ENCODE data around the gene SPATA33.
A peak's percentile ranks its signal among the peaks of the same experiment; 100 is the strongest.

SPATA33 gene

GRCh38 chr16:89706518-89707260 is 49.1 kb downstream of the SPATA33 start:
- Histone ChIP-seq H3K36me3 (no peaks in the 10 kb centered on the region), H3K9me3 (no peaks in the 10 kb centered on the region), H3K27me3 (no peaks in the 10 kb centered on the region), H3K4me1 (peaks cover 3% of the 10 kb centered on the region; the same call in 1 of the 2 replicates), H3K4me3 (ENCODE audit: low read depth, low read length) (peak overlapping the region; percentile 35)
- no peak for TF ChIP-seq CTCF (IDR thresholded peaks at IDR 0.05; ENCODE audit: low read depth, low read length)
- DNase-seq = no peak

GRCh38 chr16:89707695-89708094 is 50.1 kb downstream of the SPATA33 start:
- Histone ChIP-seq H3K9me3 (no peaks in the 10 kb centered on the region), H3K27me3 (no peaks in the 10 kb centered on the region), H3K4me1 (peaks cover 3% of the 10 kb centered on the region; the same call in 1 of the 2 replicates), H3K36me3 (no peaks in the 10 kb centered on the region), H3K4me3 (ENCODE audit: low read depth, low read length) (no peak overlapping the region)
- DNase-seq = no peak
- no peak for TF ChIP-seq CTCF (IDR thresholded peaks at IDR 0.05; ENCODE audit: low read depth, low read length)

GRCh38 chr16:89708481-89708931 is 50.9 kb downstream of the SPATA33 start:
- Histone ChIP-seq H3K9me3 (no peaks in the 10 kb centered on the region), H3K4me3 (ENCODE audit: low read depth, low read length) (no peak overlapping the region), H3K27me3 (no peaks in the 10 kb centered on the region), H3K4me1 (peaks cover 3% of the 10 kb centered on the region; the same call in 1 of the 2 replicates), H3K36me3 (no peaks in the 10 kb centered on the region)
- TF ChIP-seq CTCF (IDR thresholded peaks at IDR 0.05; ENCODE audit: low read depth, low read length) = no peak
- DNase-seq = no peak

- TF ChIP-seq CTCF (IDR thresholded peaks at IDR 0.05; ENCODE audit: low read depth, low read length) = no peak
- Histone ChIP-seq H3K36me3 (no peaks in the 10 kb centered on the region), H3K4me3 (ENCODE audit: low read depth, low read length) (no peak overlapping the region), H3K9me3 (no peaks in the 10 kb centered on the region), H3K27me3 (no peaks in the 10 kb centered on the region), H3K4me1 (peaks cover 3% of the 10 kb centered on the region; the same call in 1 of the 2 replicates)
- DNase-seq = no peak
These were observed 51.5 kb downstream of the SPATA33 start for GRCh38 chr16:89709166-89709565.

GRCh38 chr16:89709716-89710432 is 52.2 kb downstream of the SPATA33 start:
- no peak overlapping the region for H3K4me3 ChIP-seq (ENCODE audit: low read depth, low read length)
- DNase-seq = no peak
- peaks cover 3% of the 10 kb centered on the region; the same call in 1 of the 2 replicates for H3K4me1 ChIP-seq
- no peaks in the 10 kb centered on the region for H3K36me3 ChIP-seq
- no peaks in the 10 kb centered on the region for H3K9me3 ChIP-seq
- TF ChIP-seq CTCF (IDR thresholded peaks at IDR 0.05; ENCODE audit: low read depth, low read length) = no peak
- H3K27me3 ChIP-seq = no peaks in the 10 kb centered on the region
